Left ventricle myocardium superior (tissue), 1 donor: Measurements from ENCODE around the gene SCN10A. TPM values are rescaled to one million over a fixed set of nuclear protein-coding genes. Genes with fewer than 3 reads are reported as not detected.

Experiments
- ATAC-seq: fragments of 200-7000 bp; cut with Tn5 transposase; one replicate; pipeline ENCODE4 v1.9.1; 2020; ENCODE audit warnings: mild to moderate bottlenecking, moderate library complexity
- DNase-seq: peaks from one replicate; pipeline ENCODE4 v3.0.0-alpha.2; 2020
- intact Hi-C: fragments of 100-400 bp; cut with micrococcal nuclease; formaldehyde crosslinking; loops from one replicate; pipeline ENCODE4 v1.11.0; 2022
- long read RNA-seq: library from polyadenylated mRNA; unstranded; transcript quantifications from one replicate; pipeline ENCODE4 v2.0.0, GENCODE V29; 2021
- total RNA-seq: library from RNA; stranded (reverse); fragmentation: NEBNext Ultra II Directional; extraction: Animal tissue kit (Norgen Biotek cat#: 25700); gene quantifications from one replicate; pipeline ENCODE4 v1.2.1, GENCODE V29; 2021
- donor health status: DM: no; HTN: yes; CAD: no; lungs with severe emphysema.

Gene SCN10A
- 0.02 TPM for total RNA-seq
- long read RNA-seq = 0 reads

- DNase-seq = no peak
- intact Hi-C loops = no loop called here
These were observed at the start of gene SCN10A for GRCh38 chr3:38816026-38816425. Gene SCN10A, minus strand, starts transcription at chr3:38816217. Its CDS starts 22,207 bp downstream, at chr3:38794010.

DNA sequence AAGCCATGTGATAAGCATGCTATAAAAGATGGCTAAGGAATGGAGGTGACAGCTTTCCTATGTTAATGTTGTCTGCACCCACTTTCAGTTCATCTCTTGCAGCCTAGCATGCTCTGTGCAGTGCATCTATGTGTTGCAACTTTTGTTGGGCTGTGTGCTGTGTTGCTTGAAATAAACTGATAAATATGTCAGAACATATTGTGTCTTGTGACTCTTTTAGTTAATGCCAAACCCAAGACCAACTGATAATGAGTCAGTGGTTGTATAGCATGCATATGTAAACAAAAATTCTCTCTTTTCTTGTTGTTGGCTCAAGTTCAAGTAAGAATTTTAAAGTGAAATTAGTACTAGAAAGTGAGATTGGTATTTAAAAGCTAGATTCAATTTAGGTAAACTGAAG lies 37.0 kb upstream of the SCN10A start:
- ATAC-seq (no peak), DNase-seq (no peak)
- intact Hi-C loops = no loop called here

More at GRCh38 chr3:38816026-38816425, at the start of gene SCN10A:
- no peak for ATAC-seq

- intact Hi-C loops = loop anchor here (10.0 kb wide), 3 partner anchors 109 to 319 kb away; no protein-coding TSS in a partner anchor
- DNase-seq = no peak
These were observed 27.9 kb upstream of the SCN10A start for GRCh38 chr3:38843898-38844297.

DNA sequence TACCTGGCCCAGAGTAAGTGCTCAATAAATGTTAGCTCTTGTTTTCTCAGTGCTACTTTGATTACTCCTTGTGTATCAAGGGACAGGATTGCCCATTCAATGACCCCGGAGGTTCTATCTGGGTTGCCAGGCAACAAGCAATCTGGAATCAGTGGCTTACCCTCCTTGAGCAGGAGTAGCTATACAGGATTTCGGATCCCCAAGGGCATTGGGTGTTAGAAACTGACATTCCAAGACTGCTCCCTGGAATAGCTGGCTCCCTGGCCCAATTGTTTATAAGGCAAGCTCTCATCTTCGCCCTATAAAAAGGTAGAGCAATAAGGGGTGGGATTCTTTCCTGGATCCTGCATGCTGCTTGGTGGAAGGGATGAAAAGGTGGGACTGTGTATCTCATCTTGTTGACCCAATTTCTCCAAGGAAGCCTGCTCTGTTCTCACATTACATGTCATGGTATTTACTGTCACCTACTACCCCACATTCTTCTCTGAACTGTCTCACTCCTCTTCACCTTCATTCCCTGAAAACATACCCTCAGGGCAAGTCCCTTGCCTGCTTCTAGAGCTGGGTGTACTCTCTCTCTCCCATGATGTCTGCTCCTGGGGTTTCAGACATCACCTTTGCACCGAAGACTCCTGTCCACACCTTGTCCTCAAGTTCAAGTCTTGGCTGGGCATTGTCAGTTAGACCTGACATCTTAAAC lies 26.4 kb upstream of the SCN10A start:
- DNase-seq = no peak
- intact Hi-C loops = loop anchor here (10.0 kb wide), 3 partner anchors 108 to 318 kb away; no protein-coding TSS in a partner anchor

More at GRCh38 chr3:38843898-38844297, 27.9 kb upstream of the SCN10A start:
- ATAC-seq = peak; percentile 91

GRCh38 chr3:38840987-38841386 lies 25.0 kb upstream of the SCN10A start:
- DNase-seq (no peak), ATAC-seq (no peak)
- intact Hi-C loops = loop anchor here (10.0 kb wide), 3 partner anchors 106 to 316 kb away; no protein-coding TSS in a partner anchor

More for the DNA sequence above, 26.4 kb upstream of the SCN10A start:
- ATAC-seq = no peak

DNA sequence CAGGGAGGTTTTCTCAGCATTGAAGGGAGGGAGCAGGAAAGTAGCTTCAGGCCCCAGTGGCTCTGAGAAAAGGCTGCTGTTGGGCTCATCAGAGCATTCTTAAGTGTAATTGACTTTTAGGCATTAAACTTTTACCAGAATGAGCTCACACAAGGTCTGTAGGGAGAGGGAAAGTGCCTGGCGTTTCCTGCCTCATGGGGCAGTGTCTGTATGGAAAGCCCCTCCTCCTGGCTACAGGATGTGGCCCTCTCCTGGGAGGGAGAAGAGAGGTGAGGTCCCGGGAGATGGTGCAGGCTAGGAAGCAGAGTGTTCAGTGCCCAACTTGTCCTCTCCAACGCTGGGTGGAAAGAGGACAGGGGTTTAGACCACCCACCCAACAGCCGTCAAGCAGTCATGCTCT lies 21.3 kb upstream of the SCN10A start:
- intact Hi-C loops = no loop called here
- DNase-seq (no peak), ATAC-seq (no peak)

DNA sequence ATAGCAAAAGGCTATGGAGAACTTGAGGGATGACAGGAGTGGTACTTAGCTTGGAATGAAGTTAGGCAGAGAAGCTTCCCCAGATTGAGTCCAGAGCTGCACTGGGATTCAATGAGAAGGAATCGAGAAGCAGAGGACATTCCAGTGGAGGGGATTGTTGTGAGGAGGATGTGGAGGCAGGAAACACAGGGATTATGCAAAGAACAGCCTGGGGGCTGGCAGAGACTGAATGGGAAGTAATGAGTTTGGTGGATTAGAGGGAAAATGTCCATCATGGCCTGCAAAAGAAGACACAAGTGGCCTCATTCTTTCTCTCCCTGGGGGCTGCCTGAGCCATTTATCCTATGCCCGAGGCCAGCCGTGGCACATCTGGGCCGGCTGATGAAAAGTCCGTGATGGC lies 20.5 kb upstream of the SCN10A start:
- intact Hi-C loops = no loop called here
- DNase-seq = no peak

DNA sequence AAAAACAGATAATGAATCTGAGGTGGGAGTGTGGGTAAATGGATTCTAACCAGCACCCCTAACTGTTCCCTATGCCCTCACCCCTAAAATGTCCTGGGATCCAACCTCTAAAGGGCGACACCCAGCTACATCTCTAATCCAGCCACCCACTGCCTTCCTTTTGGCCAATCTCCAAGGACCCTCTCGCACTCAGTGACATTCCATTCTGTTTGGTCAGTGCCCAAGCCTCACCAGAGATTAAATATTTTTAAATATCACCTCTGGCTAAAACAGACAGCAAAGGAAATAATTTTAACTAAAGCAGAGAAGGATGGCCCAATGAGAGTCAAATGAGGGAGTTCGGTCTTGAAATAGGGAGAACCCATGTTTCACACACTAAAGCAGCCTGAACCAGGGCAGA lies 19.9 kb upstream of the SCN10A start:
- ATAC-seq = no peak
- intact Hi-C loops = no loop called here
- no peak for DNase-seq

More for the DNA sequence above, 20.5 kb upstream of the SCN10A start:
- ATAC-seq = no peak

DNA sequence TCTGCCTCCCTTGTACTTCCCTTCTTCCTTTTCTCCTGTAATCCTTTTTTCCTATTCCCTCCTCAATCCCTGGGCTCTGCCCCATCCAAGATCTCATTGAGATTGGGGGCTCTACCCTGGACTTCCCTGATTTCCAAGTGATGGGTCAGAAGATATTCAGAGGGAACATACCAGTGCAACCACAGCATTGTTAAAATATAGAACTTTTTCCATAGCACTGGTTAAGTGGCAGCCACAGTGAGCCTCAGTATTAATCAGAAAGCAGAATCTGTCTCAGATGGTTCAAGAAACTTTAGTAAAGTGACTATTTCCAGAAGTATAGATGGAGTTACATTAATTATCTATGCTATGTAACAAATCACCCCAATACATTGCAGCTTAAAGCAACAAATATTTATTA lies 18.7 kb upstream of the SCN10A start:
- DNase-seq = no peak
- no peak for ATAC-seq
- intact Hi-C loops = no loop called here

DNA sequence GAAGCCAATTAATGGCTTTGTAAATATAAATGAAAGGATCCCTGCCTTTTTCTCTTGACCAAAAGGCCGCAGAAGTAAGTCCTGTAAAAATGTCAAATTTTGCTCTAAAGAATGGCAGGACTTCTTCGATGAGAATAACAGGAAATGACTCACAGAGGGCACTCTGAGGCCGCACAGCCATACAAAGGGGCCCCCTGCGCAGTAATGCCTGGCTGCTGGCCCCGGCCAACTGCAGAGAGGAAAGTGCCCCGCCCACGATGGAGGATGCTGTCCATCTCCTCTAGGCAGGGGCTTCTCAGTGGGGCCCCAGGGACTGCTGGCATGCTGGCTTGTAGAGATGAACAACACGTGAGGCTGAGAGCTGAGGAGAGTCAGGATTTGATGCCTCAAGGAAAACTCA lies 18.1 kb upstream of the SCN10A start:
- intact Hi-C loops = no loop called here
- ATAC-seq (peak; percentile 84), DNase-seq (peak; percentile 69)

GRCh38 chr3:38829404-38829803 lies 13.4 kb upstream of the SCN10A start:
- intact Hi-C loops = no loop called here
- DNase-seq (peak; percentile 52), ATAC-seq (peak; percentile 93)

GRCh38 chr3:38828681-38829080 lies 12.7 kb upstream of the SCN10A start:
- ATAC-seq (no peak), DNase-seq (no peak)
- intact Hi-C loops = no loop called here

DNA sequence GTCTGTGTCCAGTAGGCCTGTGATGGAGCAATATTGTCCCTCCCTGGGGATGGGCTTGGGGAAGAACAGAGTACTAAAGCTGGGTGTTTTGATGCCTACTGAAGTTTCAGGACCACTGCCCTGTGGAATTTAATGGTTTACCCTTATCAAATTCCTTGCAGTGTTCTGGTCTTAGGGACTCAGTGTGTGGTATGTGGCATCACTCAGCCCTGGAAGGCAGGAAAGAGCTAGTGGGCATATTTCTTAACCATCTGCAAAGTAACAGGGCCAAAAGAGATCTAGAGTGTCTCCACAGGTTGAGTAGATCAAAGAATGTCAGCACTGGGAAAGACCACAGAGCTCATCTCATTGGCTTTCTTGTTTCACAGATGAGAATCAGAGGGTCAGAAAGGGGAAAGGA lies 11.8 kb upstream of the SCN10A start:
- intact Hi-C loops = no loop called here
- DNase-seq (no peak), ATAC-seq (no peak)

- intact Hi-C loops = no loop called here
- no peak for DNase-seq
- ATAC-seq = no peak
These were observed 10.0 kb upstream of the SCN10A start for GRCh38 chr3:38826001-38826400.

DNA sequence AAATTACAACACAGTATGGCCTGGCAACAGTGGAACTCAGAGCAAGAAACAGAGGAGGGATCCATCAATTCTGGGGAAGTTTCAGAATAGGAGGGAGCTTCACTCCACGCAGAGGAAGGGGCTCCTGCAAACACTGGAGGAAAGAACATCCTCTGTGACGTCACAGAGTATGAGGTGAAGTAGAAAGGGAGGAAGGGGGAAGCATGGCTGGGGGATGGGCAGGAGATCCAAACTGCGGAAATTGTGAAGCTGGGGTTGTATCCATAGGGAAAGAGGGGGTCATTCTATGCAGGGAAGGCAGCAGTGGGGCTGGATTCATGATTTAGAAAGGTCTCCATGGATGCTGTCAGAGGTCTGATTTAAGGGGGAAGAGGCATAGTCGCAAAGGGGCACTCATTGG lies 8.3 kb upstream of the SCN10A start:
- DNase-seq (no peak), ATAC-seq (no peak)
- intact Hi-C loops = no loop called here

GRCh38 chr3:38823722-38824121 lies 7.7 kb upstream of the SCN10A start:
- intact Hi-C loops = no loop called here
- ATAC-seq (no peak), DNase-seq (no peak)

GRCh38 chr3:38823186-38823585 lies 7.2 kb upstream of the SCN10A start:
- DNase-seq (no peak), ATAC-seq (no peak)
- intact Hi-C loops = no loop called here

DNA sequence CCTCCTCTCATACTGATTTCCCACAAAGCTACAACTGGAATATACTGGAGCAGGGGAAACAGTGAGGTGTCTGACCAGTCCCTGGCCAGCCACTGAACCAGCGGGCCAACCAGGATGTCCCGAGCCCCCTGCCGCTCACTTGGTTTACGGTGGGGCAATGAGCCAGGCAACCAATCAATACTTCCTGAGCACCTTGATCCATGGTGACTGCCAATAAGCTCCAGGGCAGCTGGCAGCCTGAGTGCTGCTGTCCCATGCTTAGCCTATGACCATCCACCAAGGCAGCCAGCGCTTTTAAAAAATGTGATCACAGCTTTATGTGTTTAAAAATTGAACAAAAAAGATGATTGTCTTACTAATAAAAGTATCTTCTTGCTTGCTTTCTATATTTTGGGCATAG lies 4.2 kb downstream of the SCN10A start:
- ATAC-seq (no peak), DNase-seq (no peak)
- intact Hi-C loops = no loop called here

DNA sequence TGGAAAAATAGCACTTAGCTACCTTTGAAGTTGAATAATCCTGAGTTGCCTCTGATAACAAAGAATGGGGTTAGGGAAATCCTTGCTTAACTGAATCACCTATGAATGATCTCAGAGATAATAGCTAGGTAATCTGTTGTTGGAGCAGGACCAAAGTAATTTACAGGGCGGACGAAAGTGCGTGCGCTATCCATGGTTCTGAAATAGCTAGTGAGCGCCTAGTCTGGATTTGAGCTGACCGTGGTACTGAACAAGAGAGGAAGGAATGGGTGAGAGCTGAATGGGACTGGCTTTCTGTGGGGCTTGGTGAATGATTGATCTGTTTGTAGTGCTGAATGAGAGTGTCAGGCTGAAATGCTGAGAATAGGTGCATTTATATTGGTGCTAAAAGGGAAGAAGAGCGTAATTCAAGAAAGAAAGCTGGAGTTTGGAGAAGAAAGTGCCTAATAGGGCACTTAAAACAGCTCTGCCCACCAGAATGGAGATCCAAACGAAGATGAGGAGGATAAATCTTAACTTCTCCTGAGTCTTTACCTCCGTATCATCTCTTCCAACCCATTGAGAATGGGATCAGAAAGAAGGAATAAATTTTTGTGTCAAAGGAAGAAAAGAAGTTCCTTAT lies 10.1 kb downstream of the SCN10A start:
- DNase-seq (peak; percentile 31), ATAC-seq (peak; percentile 55)
- intact Hi-C loops = no loop called here

GRCh38 chr3:38805004-38805403 lies 11.0 kb downstream of the SCN10A start:
- ATAC-seq = no peak

GRCh38 chr3:38800511-38800910 lies 15.5 kb downstream of the SCN10A start:
- no peak for DNase-seq
- intact Hi-C loops = no loop called here
- no peak for ATAC-seq

More at GRCh38 chr3:38805004-38805403, 11.0 kb downstream of the SCN10A start:
- intact Hi-C loops = no loop called here
- no peak for DNase-seq
